ENCODE measurements around the gene TMEM52. TPM values are rescaled to one million over a fixed set of nuclear protein-coding genes. Genes with fewer than 3 reads are reported as not detected.
A peak's percentile ranks its signal among the peaks of the same experiment; 100 is the strongest.

TMEM52 gene
- total and polyA plus RNA-seq, 2 of the 13 experiments (the other 11 are each of a cell fraction or from before 2014, with no cell fraction given) = 13.2 to 18.7 TPM

DNA sequence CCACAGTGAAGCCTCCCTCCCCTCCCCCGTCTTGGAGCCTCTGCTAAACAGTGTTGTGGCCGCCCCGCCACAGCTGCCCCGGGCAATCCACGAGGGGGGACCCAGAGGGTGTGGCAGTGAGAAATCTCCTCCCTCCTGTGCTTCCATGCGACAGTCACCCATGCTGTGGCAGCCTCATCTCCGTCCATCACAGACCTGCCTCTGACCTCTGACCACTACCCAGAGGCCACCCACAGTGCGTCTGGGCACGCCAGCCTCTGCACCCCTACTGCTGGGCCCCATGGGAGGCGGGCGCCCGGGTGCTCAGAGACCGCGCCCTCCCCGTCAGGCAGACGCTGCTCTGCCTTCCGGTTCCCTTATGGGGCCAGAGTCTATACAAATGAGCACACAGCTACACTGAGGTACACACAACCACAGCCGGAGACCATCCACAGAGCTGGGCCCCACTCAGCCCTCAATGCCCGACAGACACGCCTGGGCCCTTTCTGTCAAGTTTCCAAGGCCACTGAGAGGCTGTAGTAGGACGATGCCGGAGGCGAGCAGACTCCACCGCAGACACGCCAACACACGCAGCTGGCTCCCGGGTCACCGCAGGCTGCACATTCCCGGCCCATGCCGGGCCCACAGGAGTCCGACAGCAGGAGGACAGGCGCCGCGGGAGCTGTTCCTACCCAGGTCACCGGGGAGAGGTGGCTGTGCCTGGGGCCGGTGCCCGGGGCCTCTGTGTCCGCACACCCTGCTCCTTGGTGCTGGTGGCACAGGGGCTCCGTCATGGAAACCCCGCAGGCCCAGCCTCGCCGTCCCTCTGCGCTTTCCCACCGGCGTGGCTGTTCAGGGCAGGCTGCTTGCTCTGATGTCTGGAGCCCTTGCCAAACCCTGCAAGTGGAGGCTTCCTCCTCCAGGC, 23.9 kb upstream of the TMEM52 start (continued):
- TF ChIP-seq HNF4G (IDR thresholded peaks at IDR 0.05; ENCODE audit: borderline replicate concordance, low read depth, low read length) (peak; percentile 68; the same call in 1 of the 2 replicates), HNF4G (CRISPR knock-in tag; IDR thresholded peaks at IDR 0.05; ENCODE audit: borderline replicate concordance, low read depth) (peak; percentile 84; the same call in 1 of the 2 replicates), ZNF557 (CRISPR knock-in tag; IDR thresholded peaks at IDR 0.05) (peak; percentile 24), TCF12 (IDR thresholded peaks at IDR 0.05) (no peak), TCF12 (CRISPR knock-in tag; IDR thresholded peaks at IDR 0.05) (peak; percentile 64), PRDM15 (CRISPR knock-in tag; IDR thresholded peaks at IDR 0.05) (peak; percentile 46; the same call in 1 of the 2 replicates), HES4 (CRISPR knock-in tag; IDR thresholded peaks at IDR 0.05; ENCODE audit: borderline replicate concordance) (peak; percentile 64; the same call in 1 of the 2 replicates), RARA (CRISPR knock-in tag; IDR thresholded peaks at IDR 0.05) (peak; percentile 93), CAMTA2 (CRISPR knock-in tag; IDR thresholded peaks at IDR 0.05; ENCODE audit: borderline replicate concordance) (peak; percentile 58; the same call in 1 of the 2 replicates), PCBP1 (IDR thresholded peaks at IDR 0.05; ENCODE audit: borderline replicate concordance, low read depth, low read length) (no peak), SPEN (CRISPR knock-in tag; IDR thresholded peaks at IDR 0.05; ENCODE audit: low read depth) (peak; percentile 86; the same call in 1 of the 2 replicates), EEA1 (CRISPR knock-in tag; IDR thresholded peaks at IDR 0.05; ENCODE audit: borderline replicate concordance) (no peak)
- TF ChIP-seq, protein P1, sequence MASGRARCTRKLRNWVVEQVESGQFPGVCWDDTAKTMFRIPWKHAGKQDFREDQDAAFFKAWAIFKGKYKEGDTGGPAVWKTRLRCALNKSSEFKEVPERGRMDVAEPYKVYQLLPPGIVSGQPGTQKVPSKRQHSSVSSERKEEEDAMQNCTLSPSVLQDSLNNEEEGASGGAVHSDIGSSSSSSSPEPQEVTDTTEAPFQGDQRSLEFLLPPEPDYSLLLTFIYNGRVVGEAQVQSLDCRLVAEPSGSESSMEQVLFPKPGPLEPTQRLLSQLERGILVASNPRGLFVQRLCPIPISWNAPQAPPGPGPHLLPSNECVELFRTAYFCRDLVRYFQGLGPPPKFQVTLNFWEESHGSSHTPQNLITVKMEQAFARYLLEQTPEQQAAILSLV (CRISPR knock-in tag; IDR thresholded peaks at IDR 0.05; ENCODE audit: borderline replicate concordance) = peak; percentile 74; the same call in 1 of the 2 replicates
- TF ChIP-seq, protein P2, sequence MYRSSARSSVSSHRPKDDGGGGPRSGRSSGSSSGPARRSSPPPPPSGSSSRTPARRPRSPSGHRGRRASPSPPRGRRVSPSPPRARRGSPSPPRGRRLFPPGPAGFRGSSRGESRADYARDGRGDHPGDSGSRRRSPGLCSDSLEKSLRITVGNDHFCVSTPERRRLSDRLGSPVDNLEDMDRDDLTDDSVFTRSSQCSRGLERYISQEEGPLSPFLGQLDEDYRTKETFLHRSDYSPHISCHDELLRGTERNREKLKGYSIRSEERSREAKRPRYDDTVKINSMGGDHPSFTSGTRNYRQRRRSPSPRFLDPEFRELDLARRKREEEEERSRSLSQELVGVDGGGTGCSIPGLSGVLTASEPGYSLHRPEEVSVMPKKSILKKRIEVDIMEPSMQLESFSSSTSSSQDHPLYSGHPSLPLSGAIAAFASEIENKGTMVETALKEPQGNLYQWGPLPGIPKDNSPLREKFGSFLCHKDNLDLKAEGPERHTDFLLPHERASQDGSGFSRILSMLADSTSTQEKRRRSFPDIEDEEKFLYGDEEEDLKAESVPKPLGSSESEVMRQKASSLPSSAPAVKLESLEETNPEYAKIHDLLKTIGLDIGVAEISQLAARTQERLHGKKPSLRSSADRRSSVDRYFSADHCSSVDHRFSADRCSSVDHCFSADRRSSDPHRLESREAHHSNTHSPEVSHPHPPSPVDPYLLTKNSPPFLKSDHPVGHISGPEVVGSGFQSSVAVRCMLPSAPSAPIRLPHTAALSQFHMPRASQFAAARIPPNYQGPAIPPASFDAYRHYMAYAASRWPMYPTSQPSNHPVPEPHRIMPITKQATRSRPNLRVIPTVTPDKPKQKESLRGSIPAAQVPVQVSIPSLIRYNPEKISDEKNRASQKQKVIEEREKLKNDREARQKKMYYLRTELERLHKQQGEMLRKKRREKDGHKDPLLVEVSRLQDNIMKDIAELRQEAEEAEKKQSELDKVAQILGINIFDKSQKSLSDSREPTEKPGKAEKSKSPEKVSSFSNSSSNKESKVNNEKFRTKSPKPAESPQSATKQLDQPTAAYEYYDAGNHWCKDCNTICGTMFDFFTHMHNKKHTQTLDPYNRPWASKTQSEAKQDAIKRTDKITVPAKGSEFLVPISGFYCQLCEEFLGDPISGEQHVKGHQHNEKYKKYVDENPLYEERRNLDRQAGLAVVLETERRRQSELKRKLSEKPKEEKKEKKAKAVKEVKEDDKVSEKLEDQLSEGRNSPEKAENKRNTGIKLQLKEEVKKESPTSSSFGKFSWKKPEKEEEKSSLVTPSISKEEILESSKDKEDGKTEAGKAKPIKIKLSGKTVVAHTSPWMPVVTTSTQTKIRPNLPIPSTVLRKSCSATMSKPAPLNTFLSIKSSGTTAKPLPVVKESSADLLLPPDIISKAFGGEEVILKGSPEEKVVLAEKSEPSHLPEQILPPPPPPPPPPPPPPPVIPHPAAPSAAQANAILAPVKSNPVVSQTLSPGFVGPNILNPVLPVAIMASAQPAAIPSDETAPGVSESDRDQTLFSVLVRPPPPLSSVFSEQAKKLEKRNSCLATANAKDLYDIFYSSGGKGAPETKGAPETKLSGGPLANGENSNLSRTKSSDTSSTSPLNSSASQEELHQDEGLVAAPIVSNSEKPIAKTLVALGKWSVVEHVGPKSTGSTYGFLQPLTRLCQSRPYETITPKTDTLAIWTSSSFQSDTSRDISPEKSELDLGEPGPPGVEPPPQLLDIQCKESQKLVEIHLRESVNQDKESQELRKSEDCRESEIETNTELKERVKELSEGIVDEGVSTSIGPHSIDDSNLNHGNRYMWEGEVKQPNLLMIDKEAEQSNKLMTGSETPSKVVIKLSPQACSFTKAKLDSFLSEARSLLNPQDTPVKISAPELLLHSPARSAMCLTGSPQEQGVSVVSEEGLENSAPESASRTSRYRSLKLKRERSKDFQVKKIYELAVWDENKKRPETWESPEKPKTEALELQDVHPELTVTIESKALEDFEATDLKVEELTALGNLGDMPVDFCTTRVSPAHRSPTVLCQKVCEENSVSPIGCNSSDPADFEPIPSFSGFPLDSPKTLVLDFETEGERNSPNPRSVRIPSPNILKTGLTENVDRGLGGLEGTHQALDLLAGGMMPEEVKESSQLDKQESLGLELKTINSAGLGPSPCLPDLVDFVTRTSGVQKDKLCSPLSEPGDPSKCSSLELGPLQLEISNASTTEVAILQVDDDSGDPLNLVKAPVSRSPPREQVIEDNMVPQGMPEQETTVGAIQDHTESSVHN (CRISPR knock-in tag; IDR thresholded peaks at IDR 0.05) = peak; percentile 49; the same call in 1 of the 2 replicates
